ENCODE results near the gene ATAT1. TPM values are rescaled to one million over a fixed set of nuclear protein-coding genes. Genes with fewer than 3 reads are reported as not detected.

ATAT1 gene
- total and polyA plus RNA-seq, 4 experiments from 2014 or later = 0.29 to 9.4 (median 5.1) TPM

DNA sequence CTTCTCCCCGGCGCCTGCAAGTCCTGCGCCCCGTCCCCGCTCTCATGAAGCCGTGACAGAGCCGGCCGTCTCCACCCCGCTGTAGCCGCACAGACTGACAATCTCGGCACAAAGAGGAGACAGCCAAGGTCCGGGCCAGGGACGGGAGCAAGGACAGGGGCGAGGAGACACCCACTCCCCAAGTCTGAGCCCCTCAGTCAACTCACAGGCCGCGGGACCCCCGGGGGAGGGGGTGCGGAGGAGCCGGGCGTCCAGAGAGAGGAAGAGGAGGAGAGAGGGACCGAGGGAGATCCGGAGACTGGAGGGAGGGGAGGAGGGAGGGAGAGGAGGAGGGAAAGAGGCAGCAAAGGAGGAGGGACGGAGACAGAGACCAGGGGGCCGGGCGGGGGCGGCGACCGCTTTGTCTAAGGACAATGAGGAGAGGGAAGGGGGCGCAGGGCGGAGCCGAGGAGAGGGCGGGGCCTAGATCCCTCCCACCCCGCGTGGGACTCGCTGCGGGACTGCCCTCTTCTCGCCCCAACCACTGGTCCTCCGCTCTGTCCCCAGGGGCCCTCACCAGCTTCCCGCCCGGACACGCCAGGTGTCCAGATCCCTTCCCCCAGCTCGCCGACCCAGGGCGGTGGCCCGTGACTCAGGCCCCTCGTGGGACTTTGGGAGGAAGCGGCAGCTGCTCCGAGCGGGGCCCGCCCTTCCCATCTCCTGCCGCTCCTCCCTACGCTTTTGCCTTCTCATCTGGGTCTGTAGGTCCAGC is 60.4 kb downstream of the ATAT1 start:
- no peaks in the 10 kb centered on the region for H3K27me3 ChIP-seq (ENCODE audit: insufficient read depth, low read length)
- H3K36me3 ChIP-seq (ENCODE audit: insufficient read depth, low read length) = no peaks in the 10 kb centered on the region
- Mint-ChIP-seq H3K4me1 (peaks cover 32 to 71% (median 40%) of the 10 kb centered on the region in 4 donors), H3K27ac (peak overlapping the region; percentile 94 to 99 (median 96)), H3K4me3 (peak overlapping the region; percentile 97 to 100 (median 99)), H3K27me3 (no peaks in the 10 kb centered on the region), H3K36me3 (peaks cover 23 to 43% of the 10 kb centered on the region in 2 donors), H3K9me3 (peaks cover 0 to 3% (median 0%) of the 10 kb centered on the region in 8 donors)
- H3K4me1 ChIP-seq (ENCODE audit: insufficient read depth, low read length) = peaks cover 40% of the 10 kb centered on the region
- ChIA-PET POLR2A (ENCODE audit: partially characterized antibody) (interaction anchor here (0.7 to 47.0 kb wide), 6 partner anchors 2 to 136 kb away, joined by 3 to 1474 read pairs (median 16); partner anchors contain the start of genes C6orf136, DHX16, MDC1 and MRPS18B), CTCF (ENCODE audit: partially characterized antibody) (interaction anchor here (1.3 to 3.7 kb wide), 3 partner anchors 9 to 36 kb away, joined by 5 to 29 read pairs (median 26); partner anchors contain the start of gene MDC1)
- H3K4me3 ChIP-seq (ENCODE audit: low read length in 2 of 2) = peak overlapping the region; percentile 93 to 100
- intact Hi-C loops (cut with micrococcal nuclease) = loop anchor here (1.0 kb wide), 1 partner anchor 30 kb away; the partner anchor contains the start of gene MDC1
- H3K27ac ChIP-seq (ENCODE audit: low read depth, low read length) = peak overlapping the region; percentile 94
- H3K9me3 ChIP-seq (ENCODE audit: control insufficient read depth in 1 of 2, low read length in 2 of 2) = no peaks in the 10 kb centered on the region
- DNase-seq = peak in 4 of 5 donors; percentile 43 to 83 (median 45)

DNA sequence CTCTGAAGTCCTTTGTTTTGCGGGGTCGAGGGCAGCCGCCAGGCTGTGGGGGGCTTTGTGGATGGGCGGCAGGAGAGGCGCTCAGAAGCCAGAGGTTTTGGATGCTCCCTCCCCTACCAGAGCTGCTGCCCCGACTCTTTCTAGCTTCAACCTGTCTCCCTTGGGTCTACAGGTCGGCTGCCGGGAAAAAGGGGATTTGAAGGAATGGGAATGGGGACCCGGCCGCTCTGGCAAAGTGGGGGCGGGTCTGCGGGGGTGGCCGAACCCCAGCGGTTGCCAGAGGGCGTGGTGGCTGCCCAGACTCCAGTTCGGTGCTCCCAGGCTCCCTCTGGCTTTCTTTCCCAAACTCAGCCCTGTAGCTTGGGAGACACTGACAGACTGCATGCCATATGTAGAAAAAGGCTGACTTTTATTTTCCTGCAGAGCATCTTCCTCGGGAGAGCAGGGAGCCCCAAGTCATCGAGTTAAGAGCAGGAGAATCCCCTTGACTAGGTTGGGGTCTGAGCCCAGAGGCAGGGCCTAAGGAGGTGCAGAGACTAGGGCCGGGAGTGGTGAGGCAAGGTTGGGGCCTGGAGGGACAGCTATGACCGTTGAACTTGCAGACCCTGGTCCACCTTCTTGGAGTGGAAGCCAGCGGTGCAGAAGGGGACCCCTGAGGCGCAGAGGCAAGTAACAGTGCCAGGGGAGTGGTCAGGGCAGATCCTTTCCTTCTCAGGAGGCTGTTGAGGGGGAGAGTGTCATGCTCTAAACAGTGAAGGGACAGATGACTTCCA is 61.2 kb downstream of the ATAT1 start:
- peak overlapping the region; percentile 88 to 99 (median 96) for H3K27ac Mint-ChIP-seq
- H3K36me3 Mint-ChIP-seq = peaks cover 17 to 36% of the 10 kb centered on the region in 2 donors
- Histone ChIP-seq H3K27ac (ENCODE audit: low read depth, low read length) (peak overlapping the region; percentile 94), H3K9me3 (ENCODE audit: control insufficient read depth in 1 of 2, low read length in 2 of 2) (no peaks in the 10 kb centered on the region), H3K4me3 (ENCODE audit: low read length in 2 of 2) (peak overlapping the region; percentile 93 to 100), H3K36me3 (ENCODE audit: insufficient read depth, low read length) (no peaks in the 10 kb centered on the region), H3K4me1 (ENCODE audit: insufficient read depth, low read length) (peaks cover 40% of the 10 kb centered on the region), H3K27me3 (ENCODE audit: insufficient read depth, low read length) (no peaks in the 10 kb centered on the region)
- H3K4me1 Mint-ChIP-seq = peaks cover 34 to 64% (median 41%) of the 10 kb centered on the region in 4 donors
- CTCF ChIA-PET (ENCODE audit: partially characterized antibody) = interaction anchor here (1.2 to 3.7 kb wide), 4 partner anchors 9 to 42 kb away, joined by 3 to 29 read pairs (median 16); partner anchors contain the start of gene MDC1
- intact Hi-C loops (cut with micrococcal nuclease) = loop anchor here (1.0 kb wide), 1 partner anchor 29 kb away; the partner anchor contains the start of gene MDC1
- no peak for DNase-seq
- H3K4me3 Mint-ChIP-seq = peak overlapping the region; percentile 97 to 100 (median 99)
- H3K9me3 Mint-ChIP-seq = peaks cover 0 to 3% (median 0%) of the 10 kb centered on the region in 8 donors
- POLR2A ChIA-PET (ENCODE audit: partially characterized antibody) = interaction anchor here (0.7 to 47.0 kb wide), 7 partner anchors 2 to 136 kb away, joined by 3 to 1474 read pairs (median 5); partner anchors contain the start of genes C6orf136, DHX16, MDC1 and MRPS18B
- H3K27me3 Mint-ChIP-seq = no peaks in the 10 kb centered on the region

GRCh38 chr6:30688569-30688968 is 61.9 kb downstream of the ATAT1 start:
- intact Hi-C loops (cut with micrococcal nuclease) = no loop called here
- Histone ChIP-seq H3K27ac (ENCODE audit: low read depth, low read length) (peak overlapping the region; percentile 94), H3K36me3 (ENCODE audit: insufficient read depth, low read length) (no peaks in the 10 kb centered on the region), H3K4me1 (ENCODE audit: insufficient read depth, low read length) (peaks cover 40% of the 10 kb centered on the region), H3K27me3 (ENCODE audit: insufficient read depth, low read length) (no peaks in the 10 kb centered on the region), H3K4me3 (ENCODE audit: low read length in 2 of 2) (peak overlapping the region in 1 of 2 donors; percentile 100), H3K9me3 (ENCODE audit: control insufficient read depth in 1 of 2, low read length in 2 of 2) (no peaks in the 10 kb centered on the region)
- peak overlapping the region; percentile 85 to 99 (median 95) for H3K27ac Mint-ChIP-seq
- H3K27me3 Mint-ChIP-seq = no peaks in the 10 kb centered on the region
- ChIA-PET CTCF (ENCODE audit: partially characterized antibody) (interaction anchor here (1.2 to 3.7 kb wide), 3 partner anchors 10 to 41 kb away, joined by 3 to 29 read pairs (median 26); no protein-coding TSS in a partner anchor), POLR2A (ENCODE audit: partially characterized antibody) (interaction anchor here (0.7 to 47.0 kb wide), 4 partner anchors 3 to 74 kb away, joined by 3 to 1474 read pairs (median 750); partner anchors contain the start of genes DHX16, MDC1, MRPS18B and NRM)
- H3K4me1 Mint-ChIP-seq = peaks cover 34 to 61% (median 41%) of the 10 kb centered on the region in 4 donors
- H3K9me3 Mint-ChIP-seq = peaks cover 0 to 3% (median 0%) of the 10 kb centered on the region in 8 donors
- H3K4me3 Mint-ChIP-seq = peak overlapping the region; percentile 97 to 100 (median 99)
- peaks cover 15 to 33% of the 10 kb centered on the region in 2 donors for H3K36me3 Mint-ChIP-seq
- no peak for DNase-seq

GRCh38 chr6:30689022-30689865 is 62.6 kb downstream of the ATAT1 start:
- no peaks in the 10 kb centered on the region for H3K27me3 ChIP-seq (ENCODE audit: insufficient read depth, low read length)
- peaks cover 8 to 29% of the 10 kb centered on the region in 2 donors for H3K36me3 Mint-ChIP-seq
- CTCF ChIA-PET (ENCODE audit: partially characterized antibody) = interaction anchor here (0.8 to 3.7 kb wide), 4 partner anchors 11 to 42 kb away, joined by 3 to 29 read pairs (median 14); no protein-coding TSS in a partner anchor
- POLR2A ChIA-PET (ENCODE audit: partially characterized antibody) = interaction anchor here (4.7 to 47.0 kb wide), 3 partner anchors 4 to 75 kb away, joined by 27 to 1474 read pairs (median 1474); partner anchors contain the start of genes DHX16, MDC1, NRM and PPP1R18
- H3K27ac Mint-ChIP-seq = peak overlapping the region; percentile 83 to 99 (median 95)
- no peak for DNase-seq
- peak overlapping the region; percentile 97 to 100 (median 99) for H3K4me3 Mint-ChIP-seq
- no peaks in the 10 kb centered on the region for H3K36me3 ChIP-seq (ENCODE audit: insufficient read depth, low read length)
- no peaks in the 10 kb centered on the region for H3K27me3 Mint-ChIP-seq
- H3K4me1 ChIP-seq (ENCODE audit: insufficient read depth, low read length) = peaks cover 40% of the 10 kb centered on the region
- peaks cover 34 to 61% (median 41%) of the 10 kb centered on the region in 4 donors for H3K4me1 Mint-ChIP-seq
- peak overlapping the region; percentile 94 for H3K27ac ChIP-seq (ENCODE audit: low read depth, low read length)
- peaks cover 0 to 3% (median 0%) of the 10 kb centered on the region in 8 donors for H3K9me3 Mint-ChIP-seq
- H3K4me3 ChIP-seq (ENCODE audit: low read length in 2 of 2) = no peak overlapping the region
- intact Hi-C loops (cut with micrococcal nuclease) = no loop called here
- no peaks in the 10 kb centered on the region for H3K9me3 ChIP-seq (ENCODE audit: control insufficient read depth in 1 of 2, low read length in 2 of 2)

DNA sequence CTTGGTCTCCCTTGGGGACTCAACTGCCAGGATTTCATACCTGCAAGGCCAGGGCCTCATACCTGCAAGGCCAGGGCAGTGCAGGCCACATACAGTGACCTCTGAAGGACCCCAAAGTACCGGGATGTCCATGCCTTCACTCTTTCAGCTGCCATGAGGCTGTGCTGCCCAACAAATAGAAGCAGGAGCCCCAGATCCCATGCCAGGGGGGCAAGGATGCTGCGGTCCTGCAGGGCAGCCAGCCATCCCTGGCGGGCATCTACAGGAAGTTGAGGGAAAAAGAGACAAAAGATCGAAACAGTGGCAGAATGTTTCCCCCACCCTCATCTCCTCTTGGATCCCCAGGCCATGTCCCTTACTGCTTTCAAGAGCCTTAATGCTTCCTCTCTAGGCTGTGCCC is 63.3 kb downstream of the ATAT1 start:
- peaks cover 35 to 57% (median 41%) of the 10 kb centered on the region in 4 donors for H3K4me1 Mint-ChIP-seq

More for the DNA sequence above, 63.3 kb downstream of the ATAT1 start:
- DNase-seq = no peak
- ChIA-PET POLR2A (ENCODE audit: partially characterized antibody) (interaction anchor here (4.7 to 47.0 kb wide), 3 partner anchors 4 to 75 kb away, joined by 27 to 1474 read pairs (median 1474); partner anchors contain the start of genes DHX16, MDC1, NRM and PPP1R18), CTCF (ENCODE audit: partially characterized antibody) (interaction anchor here (0.8 to 3.7 kb wide), 4 partner anchors 11 to 41 kb away, joined by 3 to 29 read pairs (median 24); no protein-coding TSS in a partner anchor)
- Mint-ChIP-seq H3K9me3 (peaks cover 0 to 3% (median 0%) of the 10 kb centered on the region in 8 donors), H3K27ac (peak overlapping the region; percentile 83 to 96 (median 93)), H3K36me3 (peaks cover 6 to 24% of the 10 kb centered on the region in 2 donors), H3K4me3 (peak overlapping the region; percentile 78 to 93 (median 88)), H3K27me3 (no peaks in the 10 kb centered on the region)
- Histone ChIP-seq H3K27me3 (ENCODE audit: insufficient read depth, low read length) (no peaks in the 10 kb centered on the region), H3K4me1 (ENCODE audit: insufficient read depth, low read length) (peaks cover 40% of the 10 kb centered on the region), H3K36me3 (ENCODE audit: insufficient read depth, low read length) (no peaks in the 10 kb centered on the region), H3K4me3 (ENCODE audit: low read length in 2 of 2) (peak overlapping the region; percentile 68 to 76), H3K9me3 (ENCODE audit: control insufficient read depth in 1 of 2, low read length in 2 of 2) (no peaks in the 10 kb centered on the region), H3K27ac (ENCODE audit: low read depth, low read length) (peak overlapping the region; percentile 46)
- intact Hi-C loops (cut with micrococcal nuclease) = loop anchor here (1.0 kb wide), 1 partner anchor 8 kb away; no protein-coding TSS in a partner anchor

All from CD4-positive, alpha-beta memory T cell (primary cell).